Stimulated activated CD4-positive, alpha-beta T cell treated with anti-CD3 and anti-CD28 coated beads, Interleukin-2, amount 100 ng/mL, for 4 hours (primary cell): ENCODE results near the gene OSBPL5.

Source experiments
- DNase-seq: peaks from one replicate; pipeline ENCODE4 v3.0.0-alpha.2; 2020; ENCODE audit warnings: low read depth

OSBPL5 gene

DNA sequence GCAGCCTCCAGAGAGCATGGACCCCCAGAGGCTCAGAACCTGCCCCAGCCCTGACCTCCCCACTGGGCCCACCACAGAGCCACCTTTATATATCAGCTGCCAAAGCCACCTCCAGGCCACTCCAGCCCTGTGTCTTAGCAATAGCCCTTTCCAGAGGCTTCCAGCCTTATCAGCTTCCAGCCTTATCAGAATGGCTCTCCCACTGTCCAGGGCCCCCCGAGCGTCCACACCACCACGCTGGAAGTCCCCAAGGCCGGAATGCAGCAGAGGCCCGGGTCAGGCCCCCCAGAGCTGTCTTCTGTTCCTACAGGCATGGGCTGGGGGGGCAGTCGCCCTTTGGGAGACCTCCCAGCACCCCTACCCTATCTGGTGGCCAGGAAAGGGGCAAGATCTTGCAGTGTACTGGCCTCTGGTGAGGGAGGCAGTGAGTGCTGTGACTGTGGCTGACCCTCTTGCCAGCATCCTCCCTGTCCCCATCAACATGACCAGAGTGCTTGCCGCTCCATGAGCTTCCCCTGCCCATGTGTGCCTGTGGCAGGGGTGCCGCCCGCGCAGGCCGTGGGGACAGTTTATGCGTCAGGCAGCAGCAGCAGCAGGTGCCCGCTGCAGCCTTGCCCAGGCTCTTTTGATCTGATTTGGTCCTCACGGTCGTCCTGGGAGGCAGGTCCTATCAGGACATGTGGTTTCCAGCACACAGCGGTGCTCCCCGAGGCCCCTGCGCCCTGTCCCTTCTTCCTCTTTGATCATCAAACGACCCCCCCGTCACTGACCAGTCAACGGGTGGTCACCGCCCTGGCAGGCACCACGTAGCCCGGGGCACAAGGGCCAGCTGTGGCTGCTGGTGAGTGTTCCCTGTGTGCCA is 15.9 kb downstream of the OSBPL5 start:
- no peak for DNase-seq

GRCh38 chr11:3148255-3148989 is 16.7 kb downstream of the OSBPL5 start:
- DNase-seq, result no peak

GRCh38 chr11:3147626-3148025 is 17.5 kb downstream of the OSBPL5 start:
- DNase-seq, result no peak

DNA sequence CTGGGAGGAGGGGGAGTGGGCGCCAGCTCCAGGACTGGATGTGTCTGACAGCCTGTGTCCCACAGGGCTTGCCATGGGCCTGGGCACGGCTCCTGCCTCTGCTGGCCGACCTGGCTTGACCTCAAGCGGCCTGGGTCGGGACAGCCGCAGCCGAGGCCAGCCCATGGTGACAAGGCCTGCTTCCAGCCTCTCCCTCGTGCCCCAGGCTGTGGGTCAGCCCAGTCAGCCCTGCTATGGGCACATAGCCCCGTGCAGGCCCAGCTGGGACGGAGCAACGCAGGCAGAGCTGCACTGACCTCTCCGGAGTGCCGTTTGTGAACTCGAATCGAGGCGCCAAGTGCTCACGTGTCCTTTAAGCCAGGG is 17.9 kb downstream of the OSBPL5 start:
- no peak for DNase-seq

GRCh38 chr11:3146612-3147256 is 18.4 kb downstream of the OSBPL5 start:
- DNase-seq, result no peak

- no peak for DNase-seq
Observed at GRCh38 chr11:3145206-3145520, 19.9 kb downstream of the OSBPL5 start.

- DNase-seq, result no peak
Observed at GRCh38 chr11:3144296-3145205, 20.6 kb downstream of the OSBPL5 start.

- no peak for DNase-seq
Observed at GRCh38 chr11:3143136-3143880, 21.8 kb downstream of the OSBPL5 start.

GRCh38 chr11:3140291-3140603 is 24.9 kb downstream of the OSBPL5 start:
- DNase-seq, result no peak

DNA sequence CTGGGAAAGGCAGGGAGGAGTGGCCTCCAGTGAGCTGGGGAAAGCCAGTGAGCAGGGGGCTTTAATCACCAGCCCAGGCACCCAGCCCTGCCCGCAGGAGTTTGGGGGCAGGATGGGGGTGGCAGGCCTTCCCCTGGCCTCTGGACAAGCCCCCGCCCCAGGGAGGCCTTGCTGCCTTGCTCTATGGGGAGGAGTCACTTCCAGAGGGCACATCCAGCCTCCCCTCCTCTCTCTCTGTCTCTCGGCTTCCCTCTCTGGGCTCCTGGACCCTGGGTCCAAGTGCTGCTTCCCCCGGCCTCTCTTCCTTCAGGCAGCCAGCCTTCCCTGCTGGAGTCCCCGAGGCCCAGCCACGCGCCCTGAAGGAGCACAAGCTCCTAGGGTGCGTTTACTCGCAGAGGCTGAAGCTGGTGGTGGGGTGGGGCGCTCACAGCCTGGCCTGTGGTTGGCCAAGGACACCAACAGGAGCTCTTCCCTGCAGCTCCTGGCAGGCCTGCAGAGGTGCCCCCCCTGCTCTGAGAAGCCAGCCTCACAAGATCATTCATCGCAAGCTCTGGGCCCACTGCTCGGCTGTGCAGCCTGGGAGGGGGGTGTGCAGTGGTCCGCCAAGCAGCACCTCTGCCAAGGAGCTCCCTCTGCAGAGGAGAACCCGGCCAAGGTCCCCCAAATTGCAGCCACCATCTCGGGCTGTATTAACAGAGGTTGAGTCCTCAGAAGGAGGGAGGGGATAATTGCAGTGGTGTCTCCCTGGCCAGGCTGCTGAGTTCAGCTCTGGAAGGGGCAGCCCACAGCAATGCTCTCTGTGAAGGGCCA is 25.4 kb downstream of the OSBPL5 start:
- DNase-seq, result no peak

DNA sequence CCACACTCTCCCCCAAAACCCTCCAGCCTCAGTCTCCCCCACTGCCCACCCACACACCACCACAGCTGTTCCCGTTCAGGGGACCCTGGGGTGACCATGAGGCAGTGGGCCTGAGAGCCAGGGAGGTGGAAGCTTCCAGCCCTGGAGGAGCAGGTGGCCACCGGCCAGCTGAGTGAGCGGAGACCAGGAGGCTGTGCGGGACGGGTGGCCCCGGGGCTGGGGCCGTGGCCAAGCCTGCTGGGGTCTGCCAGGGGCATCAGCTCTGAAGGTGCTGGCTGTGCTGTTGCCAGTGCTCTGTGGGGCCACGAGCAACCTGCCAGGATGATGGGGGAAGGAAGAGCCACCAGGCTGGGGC is 26.0 kb downstream of the OSBPL5 start:
- DNase-seq, result no peak

DNA sequence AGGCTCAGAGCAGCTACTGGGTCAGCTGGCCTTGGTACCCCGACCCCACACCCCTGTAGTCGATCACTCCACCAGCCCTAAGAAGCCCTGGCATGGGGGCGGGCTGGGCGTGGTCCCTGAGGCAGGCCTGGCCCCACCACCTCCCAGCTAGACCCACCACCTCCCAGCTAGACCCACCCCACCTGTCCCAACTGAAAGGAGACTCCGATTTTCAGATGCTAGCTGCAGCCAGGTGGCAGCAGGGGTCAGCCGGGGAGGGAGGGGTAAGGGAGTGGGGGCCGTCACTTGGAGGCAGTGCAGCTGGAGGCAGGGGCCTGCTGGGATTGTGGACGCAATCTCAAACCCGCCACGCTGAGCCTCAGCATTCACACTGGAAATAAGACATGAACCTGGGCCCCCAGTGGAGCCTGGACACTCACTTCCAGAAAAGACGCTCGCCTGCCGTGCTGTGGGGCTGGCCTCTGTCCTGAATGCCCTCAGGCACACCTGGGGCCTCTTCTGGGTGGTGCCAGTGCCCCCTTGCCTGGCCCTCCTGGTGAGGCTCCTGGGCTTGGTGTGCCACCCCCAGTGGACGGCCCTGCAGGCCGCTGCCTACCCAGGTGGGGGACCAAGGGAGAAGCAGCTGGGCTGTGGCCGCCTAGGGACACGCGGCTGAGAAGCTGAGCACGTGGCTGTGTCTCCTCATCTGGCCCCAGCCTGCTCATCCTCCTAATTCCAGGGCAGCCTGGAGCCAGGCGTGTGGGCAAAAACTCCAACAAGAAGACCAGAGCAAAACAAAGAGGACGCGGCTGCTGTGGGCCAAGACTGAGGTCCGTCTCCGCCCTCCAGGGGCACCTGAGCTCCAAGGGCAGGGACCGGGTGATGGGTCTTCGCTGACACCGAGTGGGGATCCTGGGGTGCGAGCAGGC is 26.7 kb downstream of the OSBPL5 start:
- DNase-seq, result no peak

- DNase-seq, result no peak
Observed at GRCh38 chr11:3137486-3138177, 27.5 kb downstream of the OSBPL5 start.

GRCh38 chr11:3136546-3137455 is 28.3 kb downstream of the OSBPL5 start:
- no peak for DNase-seq

GRCh38 chr11:3135481-3136440 is 29.3 kb downstream of the OSBPL5 start:
- DNase-seq, result no peak

DNA sequence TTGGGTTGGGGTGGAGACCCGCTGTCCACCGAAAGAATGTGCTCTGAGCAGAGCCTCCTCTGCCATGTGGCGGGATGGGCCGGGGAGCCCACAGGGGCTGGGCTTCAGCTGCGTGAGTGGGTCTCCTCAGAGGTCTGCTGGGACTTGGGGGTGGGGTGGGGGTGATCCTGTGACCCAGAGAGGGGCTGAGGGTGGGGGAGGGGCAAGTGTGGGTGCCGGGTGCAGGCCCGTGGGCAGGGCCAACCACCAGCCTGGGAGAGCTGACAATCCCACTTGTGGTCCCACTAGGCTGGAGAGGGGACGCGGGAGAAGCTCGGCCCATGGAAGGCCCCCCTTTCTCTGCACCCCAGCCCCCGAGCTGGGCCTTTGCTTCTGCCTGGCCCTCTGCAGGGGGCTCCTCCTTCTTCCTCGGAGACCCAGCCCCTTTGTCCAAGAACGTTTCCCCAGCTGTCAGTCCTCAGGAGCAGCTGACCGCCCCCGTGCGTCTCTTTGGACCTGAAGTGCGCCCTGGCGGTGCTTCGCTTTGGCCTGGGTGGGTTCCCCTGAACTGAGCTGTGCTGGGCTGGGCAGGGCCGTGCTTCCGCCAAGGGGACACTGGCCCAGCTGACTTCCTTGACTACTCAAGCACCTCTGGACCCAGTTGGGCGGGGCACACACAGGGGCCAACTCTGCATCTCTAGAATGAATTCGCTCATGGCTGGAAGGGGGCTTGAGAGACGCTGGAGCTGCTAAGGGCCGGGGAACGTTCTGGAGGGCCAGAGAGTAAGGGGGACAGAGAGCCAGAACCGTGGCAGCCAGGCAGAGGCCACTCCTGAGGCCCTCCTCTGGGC is 30.2 kb downstream of the OSBPL5 start:
- DNase-seq, result no peak
